ENCODE results near the gene CRADD.

Gene CRADD

DNA sequence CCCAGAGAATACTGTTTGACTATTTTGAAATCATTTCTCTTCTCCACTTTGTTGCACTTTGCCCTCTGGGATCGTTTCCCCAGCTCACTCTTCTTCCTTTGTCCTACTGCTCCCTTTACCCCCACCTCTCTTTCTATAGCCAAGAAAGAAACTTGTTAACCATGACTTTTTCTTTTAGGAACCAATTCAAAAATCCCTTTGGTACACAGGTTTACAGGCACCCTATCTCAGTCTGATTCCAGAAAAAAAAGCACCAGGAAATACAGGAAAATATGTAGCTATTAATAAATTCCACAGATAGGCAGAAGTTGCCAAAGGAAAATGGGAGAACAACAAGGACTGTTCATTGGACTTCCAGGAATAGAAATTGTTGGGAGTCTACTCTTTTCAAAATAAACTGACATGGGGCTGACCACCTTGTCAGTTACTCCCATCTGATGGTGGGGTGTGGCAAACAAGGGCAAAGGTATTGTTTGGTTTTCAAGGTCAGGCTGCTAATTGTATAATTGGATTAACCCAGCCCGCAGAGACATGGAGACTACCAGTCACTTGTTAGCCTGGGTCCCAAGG lies 82.4 kb downstream of the CRADD start:
- H3K9ac ChIP-seq (ENCODE audit: low read length): no peak overlapping the region
- no peak overlapping the region for H3K27ac ChIP-seq (ENCODE audit: low read depth, low read length)

DNA sequence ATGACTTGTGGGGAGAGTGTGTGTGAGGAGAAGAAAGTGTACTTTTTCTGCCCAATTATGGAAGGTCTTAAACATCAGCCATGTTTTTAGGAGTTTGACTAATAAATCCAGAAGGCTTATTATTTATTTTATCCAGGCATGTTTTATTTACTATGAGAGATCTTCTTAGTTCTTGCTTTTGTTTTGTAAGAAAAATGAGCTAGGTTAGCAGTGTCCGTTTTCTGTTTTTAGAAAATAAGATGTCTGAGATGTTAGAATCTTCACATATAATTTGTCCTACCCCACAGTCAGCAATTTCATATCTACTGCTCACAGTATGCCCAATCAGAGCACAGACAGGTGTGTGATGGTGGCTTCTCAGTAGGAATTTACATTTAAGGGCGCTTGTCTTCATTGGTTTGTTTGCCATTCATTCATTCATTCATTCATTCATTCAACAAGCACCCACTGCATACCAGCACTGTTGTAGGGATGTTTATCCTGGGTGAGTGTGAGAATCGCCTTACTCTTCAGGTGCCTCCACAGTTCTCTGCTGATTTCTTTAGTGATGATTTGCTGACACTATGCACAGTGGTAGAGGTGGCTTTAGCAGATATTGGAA lies 83.2 kb downstream of the CRADD start:
- Histone ChIP-seq H3K27ac (ENCODE audit: low read depth, low read length) (no peak overlapping the region), H3K27me3 (ENCODE audit: control insufficient read depth, insufficient read depth, low read length) (no peaks in the 10 kb centered on the region), H3K36me3 (ENCODE audit: control insufficient read depth, insufficient read depth, low read length) (no peaks in the 10 kb centered on the region), H3K9me3 (ENCODE audit: control insufficient read depth, insufficient read depth, low read depth, low read length) (peaks cover 2% of the 10 kb centered on the region; the same call in 1 of the 2 replicates), H3K4me3 (ENCODE audit: low read depth, low read length) (no peak overlapping the region), H3K9ac (ENCODE audit: low read length) (no peak overlapping the region), H3K4me1 (ENCODE audit: control insufficient read depth, insufficient read depth, low read length) (peaks cover 4% of the 10 kb centered on the region)

More for the DNA sequence above, 82.4 kb downstream of the CRADD start:
- H3K9me3 ChIP-seq (ENCODE audit: control insufficient read depth, insufficient read depth, low read depth, low read length): peaks cover 7% of the 10 kb centered on the region; the same call in 1 of the 2 replicates
- no peak overlapping the region for H3K4me3 ChIP-seq (ENCODE audit: low read depth, low read length)
- peaks cover 4% of the 10 kb centered on the region for H3K4me1 ChIP-seq (ENCODE audit: control insufficient read depth, insufficient read depth, low read length)
- no peaks in the 10 kb centered on the region for H3K36me3 ChIP-seq (ENCODE audit: control insufficient read depth, insufficient read depth, low read length)
- no peaks in the 10 kb centered on the region for H3K27me3 ChIP-seq (ENCODE audit: control insufficient read depth, insufficient read depth, low read length)

DNA sequence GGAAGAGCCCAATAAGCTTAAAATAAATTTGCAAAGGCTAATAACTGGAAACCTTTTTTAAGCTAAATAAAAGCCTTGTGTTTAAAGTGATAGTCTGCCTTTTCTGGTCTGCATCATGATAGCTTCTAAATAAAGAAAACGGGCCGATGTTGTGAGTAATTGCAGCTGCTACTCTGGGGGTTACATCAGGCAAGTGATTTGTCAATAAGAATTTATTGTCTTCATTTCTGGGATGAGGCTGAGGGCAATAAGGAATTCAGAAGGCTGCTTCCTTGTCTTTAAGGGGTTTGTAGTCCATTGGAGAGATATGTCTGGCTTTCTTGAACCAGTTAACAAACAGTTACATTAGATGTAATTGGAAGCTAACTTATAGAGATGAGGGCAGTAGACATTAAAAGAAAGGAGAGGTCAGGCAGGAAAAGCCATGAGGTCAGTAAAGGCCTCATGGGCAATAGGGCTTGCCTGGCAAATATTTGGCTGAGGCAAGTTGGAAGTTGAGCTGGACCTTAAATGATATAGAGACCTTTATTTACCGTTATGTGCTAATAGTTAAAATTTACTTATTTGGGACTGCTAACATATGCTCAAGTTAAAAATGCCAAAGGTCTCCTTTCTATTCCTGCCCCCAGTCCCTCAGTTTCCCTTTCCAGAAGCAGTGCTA lies 85.0 kb downstream of the CRADD start:
- Histone ChIP-seq H3K9ac (ENCODE audit: low read length) (no peak overlapping the region), H3K36me3 (ENCODE audit: control insufficient read depth, insufficient read depth, low read length) (no peaks in the 10 kb centered on the region), H3K4me3 (ENCODE audit: low read depth, low read length) (no peak overlapping the region), H3K9me3 (ENCODE audit: control insufficient read depth, insufficient read depth, low read depth, low read length) (no peaks in the 10 kb centered on the region), H3K27me3 (ENCODE audit: control insufficient read depth, insufficient read depth, low read length) (no peaks in the 10 kb centered on the region), H3K27ac (ENCODE audit: low read depth, low read length) (no peak overlapping the region), H3K4me1 (ENCODE audit: control insufficient read depth, insufficient read depth, low read length) (peaks cover 4% of the 10 kb centered on the region)

DNA sequence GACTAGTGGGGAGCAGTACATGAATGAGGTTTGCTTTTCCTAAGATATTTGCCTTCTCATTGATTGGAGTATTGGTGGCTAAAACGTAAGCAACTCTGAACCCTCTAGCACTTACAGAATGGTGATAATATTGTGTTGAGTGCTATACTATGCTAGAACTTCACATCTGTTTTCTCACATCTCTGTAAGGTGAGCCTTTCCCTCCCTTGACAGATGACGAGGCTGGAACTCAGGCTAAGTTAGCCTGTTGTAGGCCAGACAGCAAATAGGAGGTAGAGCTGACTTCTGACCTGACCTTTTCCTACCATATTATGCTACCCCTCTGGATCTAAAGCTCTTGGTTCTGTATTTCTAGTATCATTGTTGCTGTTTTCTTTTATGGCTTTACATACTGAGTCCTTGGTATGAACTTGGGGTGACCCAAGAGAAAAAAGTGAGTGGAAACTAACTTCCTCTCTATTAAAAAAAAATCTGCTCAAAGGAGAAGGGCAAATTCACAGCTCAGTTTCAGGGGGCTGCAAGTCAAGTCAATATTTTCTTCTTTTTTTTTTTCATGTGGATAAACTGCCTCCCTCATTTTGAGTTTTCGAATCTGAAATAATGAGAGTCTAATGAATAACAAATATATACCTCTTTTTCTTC lies 85.9 kb downstream of the CRADD start:
- no peaks in the 10 kb centered on the region for H3K27me3 ChIP-seq (ENCODE audit: control insufficient read depth, insufficient read depth, low read length)
- no peak overlapping the region for H3K9ac ChIP-seq (ENCODE audit: low read length)
- H3K27ac ChIP-seq (ENCODE audit: low read depth, low read length): no peak overlapping the region
- peaks cover 4% of the 10 kb centered on the region for H3K4me1 ChIP-seq (ENCODE audit: control insufficient read depth, insufficient read depth, low read length)
- no peak overlapping the region for H3K4me3 ChIP-seq (ENCODE audit: low read depth, low read length)
- no peaks in the 10 kb centered on the region for H3K36me3 ChIP-seq (ENCODE audit: control insufficient read depth, insufficient read depth, low read length)
- no peaks in the 10 kb centered on the region for H3K9me3 ChIP-seq (ENCODE audit: control insufficient read depth, insufficient read depth, low read depth, low read length)

DNA sequence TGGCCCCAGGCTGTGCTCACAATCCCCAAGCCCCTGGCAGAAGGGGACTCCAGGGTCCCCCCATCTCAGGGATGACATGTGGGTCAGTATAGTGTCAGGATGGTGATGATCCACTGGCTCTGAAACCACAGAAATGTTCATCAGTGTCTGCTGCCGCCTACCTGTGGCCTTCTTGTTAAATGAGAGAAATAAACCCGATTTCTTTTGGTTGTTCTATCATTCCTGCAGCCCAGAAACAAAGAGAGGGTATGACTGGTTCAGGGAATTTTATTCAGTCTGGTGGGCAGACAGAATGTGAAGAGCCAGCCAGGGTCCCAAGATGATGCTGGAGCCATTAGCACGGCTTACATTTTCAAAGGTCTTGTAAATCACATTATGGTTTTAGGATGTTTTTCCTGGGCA lies 86.6 kb downstream of the CRADD start:
- Histone ChIP-seq H3K4me3 (ENCODE audit: low read depth, low read length) (no peak overlapping the region), H3K9me3 (ENCODE audit: control insufficient read depth, insufficient read depth, low read depth, low read length) (no peaks in the 10 kb centered on the region), H3K27ac (ENCODE audit: low read depth, low read length) (no peak overlapping the region), H3K4me1 (ENCODE audit: control insufficient read depth, insufficient read depth, low read length) (peaks cover 4% of the 10 kb centered on the region), H3K36me3 (ENCODE audit: control insufficient read depth, insufficient read depth, low read length) (no peaks in the 10 kb centered on the region), H3K27me3 (ENCODE audit: control insufficient read depth, insufficient read depth, low read length) (no peaks in the 10 kb centered on the region), H3K9ac (ENCODE audit: low read length) (no peak overlapping the region)

DNA sequence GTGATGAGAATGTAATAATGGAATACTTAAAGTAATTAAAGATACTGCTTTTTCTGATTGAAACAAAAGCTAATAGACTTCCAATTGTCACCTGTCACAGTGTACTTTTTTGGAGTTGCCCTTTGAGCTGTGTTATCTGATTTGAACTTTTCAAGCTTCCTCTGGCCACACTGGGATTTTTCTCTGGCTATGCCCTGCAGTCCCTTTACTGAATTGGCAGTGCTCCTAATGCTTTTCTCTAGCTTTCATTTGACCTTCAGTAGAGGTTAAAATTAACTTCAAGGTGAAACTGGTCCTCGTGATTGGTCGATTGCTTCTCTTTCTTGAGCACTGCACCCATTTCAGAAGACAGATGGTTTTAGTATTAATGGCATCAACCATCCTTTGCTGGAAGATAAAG lies 89.2 kb downstream of the CRADD start:
- Histone ChIP-seq H3K36me3 (ENCODE audit: control insufficient read depth, insufficient read depth, low read length) (no peaks in the 10 kb centered on the region), H3K4me3 (ENCODE audit: low read depth, low read length) (no peak overlapping the region), H3K27ac (ENCODE audit: low read depth, low read length) (no peak overlapping the region), H3K9me3 (ENCODE audit: control insufficient read depth, insufficient read depth, low read depth, low read length) (no peaks in the 10 kb centered on the region), H3K27me3 (ENCODE audit: control insufficient read depth, insufficient read depth, low read length) (no peaks in the 10 kb centered on the region), H3K9ac (ENCODE audit: low read length) (no peak overlapping the region), H3K4me1 (ENCODE audit: control insufficient read depth, insufficient read depth, low read length) (no peaks in the 10 kb centered on the region; the same call in 1 of the 2 replicates)

DNA sequence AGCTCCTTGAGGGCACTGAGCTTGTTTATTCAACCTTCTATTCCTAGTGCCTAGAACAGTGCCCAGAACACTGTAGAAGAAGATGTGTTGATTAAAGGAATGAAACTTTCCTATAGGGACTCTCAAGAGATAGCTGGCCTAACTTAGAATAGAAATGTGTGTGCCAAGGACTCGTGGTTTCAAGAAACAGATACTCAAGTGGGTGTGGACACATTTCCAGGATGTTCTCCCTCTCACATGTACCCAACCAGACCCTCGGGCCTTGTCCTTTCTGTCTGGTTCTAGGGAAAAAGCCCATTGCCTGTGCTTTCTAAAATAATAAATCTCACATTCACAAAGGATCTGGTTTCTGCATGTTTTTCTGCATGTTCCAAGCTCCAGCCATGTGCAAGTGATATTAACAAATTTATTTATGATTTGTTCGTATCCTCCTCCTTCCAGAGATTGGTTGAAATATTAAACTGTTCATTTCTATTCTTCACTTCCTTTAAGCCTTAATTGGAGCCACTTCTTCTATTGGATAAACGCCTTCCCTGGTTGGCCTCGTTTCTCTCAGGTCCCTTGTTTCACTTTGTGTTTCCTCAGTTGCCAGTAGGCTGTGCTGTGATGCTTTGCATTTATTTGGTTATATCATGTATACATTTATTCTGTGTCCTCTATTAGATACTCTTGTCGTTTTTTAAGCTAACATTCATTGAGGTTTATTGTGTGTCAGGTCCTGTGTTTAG lies 89.8 kb downstream of the CRADD start:
- Histone ChIP-seq H3K4me1 (ENCODE audit: control insufficient read depth, insufficient read depth, low read length) (no peaks in the 10 kb centered on the region), H3K9me3 (ENCODE audit: control insufficient read depth, insufficient read depth, low read depth, low read length) (no peaks in the 10 kb centered on the region), H3K36me3 (ENCODE audit: control insufficient read depth, insufficient read depth, low read length) (no peaks in the 10 kb centered on the region), H3K4me3 (ENCODE audit: low read depth, low read length) (no peak overlapping the region), H3K27me3 (ENCODE audit: control insufficient read depth, insufficient read depth, low read length) (no peaks in the 10 kb centered on the region), H3K9ac (ENCODE audit: low read length) (no peak overlapping the region), H3K27ac (ENCODE audit: low read depth, low read length) (no peak overlapping the region)

DNA sequence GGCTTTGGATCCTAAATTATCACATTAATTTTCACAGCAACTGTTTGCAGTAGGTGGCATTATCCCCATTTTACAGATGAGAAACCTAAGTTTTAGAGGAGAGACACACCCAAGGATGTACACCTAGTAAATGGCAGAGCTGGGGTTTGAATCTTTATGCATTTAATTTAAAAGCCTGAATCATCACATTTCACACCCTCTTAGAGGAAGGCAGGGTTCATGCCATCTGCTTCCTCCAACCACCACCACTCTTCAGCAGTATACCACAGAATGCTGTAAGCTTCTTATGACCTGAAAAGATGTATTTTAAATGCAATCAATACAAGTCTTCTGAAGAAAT lies 90.3 kb downstream of the CRADD start:
- H3K4me3 ChIP-seq (ENCODE audit: low read depth, low read length): no peak overlapping the region
- no peaks in the 10 kb centered on the region for H3K36me3 ChIP-seq (ENCODE audit: control insufficient read depth, insufficient read depth, low read length)
- no peak overlapping the region for H3K27ac ChIP-seq (ENCODE audit: low read depth, low read length)
- H3K4me1 ChIP-seq (ENCODE audit: control insufficient read depth, insufficient read depth, low read length): no peaks in the 10 kb centered on the region
- no peaks in the 10 kb centered on the region for H3K9me3 ChIP-seq (ENCODE audit: control insufficient read depth, insufficient read depth, low read depth, low read length)
- H3K27me3 ChIP-seq (ENCODE audit: control insufficient read depth, insufficient read depth, low read length): no peaks in the 10 kb centered on the region
- no peak overlapping the region for H3K9ac ChIP-seq (ENCODE audit: low read length)

DNA sequence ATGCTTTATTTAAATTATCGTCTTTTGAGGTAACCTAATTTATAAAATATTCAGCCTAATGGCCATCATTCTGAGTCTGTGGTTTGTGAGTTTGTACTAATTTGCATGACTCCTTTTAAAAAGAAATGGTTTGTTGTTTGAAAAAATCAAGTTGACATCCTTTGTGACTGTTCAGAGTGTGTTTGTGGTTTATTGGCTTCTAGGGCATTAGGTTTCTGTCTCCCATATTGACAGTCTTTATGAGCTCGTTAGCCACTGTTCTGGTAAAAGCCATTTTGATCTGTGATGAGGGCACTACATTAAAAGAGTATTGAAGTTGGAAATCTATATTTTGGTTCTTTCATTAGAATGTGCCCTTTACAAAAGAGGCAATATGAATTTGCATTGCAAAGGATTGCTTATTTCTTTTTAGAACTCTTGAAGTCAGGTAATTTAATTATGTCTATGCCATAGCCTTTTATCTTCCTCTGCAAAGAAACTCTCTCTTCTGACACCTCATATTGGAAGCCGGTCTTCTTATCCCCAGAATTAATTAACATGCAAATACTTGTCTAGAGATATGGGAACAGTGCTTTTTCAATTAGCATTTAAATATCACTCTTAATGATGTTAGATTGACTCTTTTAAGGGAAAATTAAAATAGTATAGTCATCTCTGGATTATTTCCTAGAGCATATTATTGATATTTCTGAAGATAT lies 95.0 kb downstream of the CRADD start:
- H3K27ac ChIP-seq (ENCODE audit: low read depth, low read length): no peak overlapping the region
- peaks cover 2% of the 10 kb centered on the region; the same call in 1 of the 2 replicates for H3K4me1 ChIP-seq (ENCODE audit: control insufficient read depth, insufficient read depth, low read length)
- no peaks in the 10 kb centered on the region for H3K36me3 ChIP-seq (ENCODE audit: control insufficient read depth, insufficient read depth, low read length)
- H3K9me3 ChIP-seq (ENCODE audit: control insufficient read depth, insufficient read depth, low read depth, low read length): no peaks in the 10 kb centered on the region
- no peak overlapping the region for H3K9ac ChIP-seq (ENCODE audit: low read length)
- H3K4me3 ChIP-seq (ENCODE audit: low read depth, low read length): no peak overlapping the region
- no peaks in the 10 kb centered on the region for H3K27me3 ChIP-seq (ENCODE audit: control insufficient read depth, insufficient read depth, low read length)

DNA sequence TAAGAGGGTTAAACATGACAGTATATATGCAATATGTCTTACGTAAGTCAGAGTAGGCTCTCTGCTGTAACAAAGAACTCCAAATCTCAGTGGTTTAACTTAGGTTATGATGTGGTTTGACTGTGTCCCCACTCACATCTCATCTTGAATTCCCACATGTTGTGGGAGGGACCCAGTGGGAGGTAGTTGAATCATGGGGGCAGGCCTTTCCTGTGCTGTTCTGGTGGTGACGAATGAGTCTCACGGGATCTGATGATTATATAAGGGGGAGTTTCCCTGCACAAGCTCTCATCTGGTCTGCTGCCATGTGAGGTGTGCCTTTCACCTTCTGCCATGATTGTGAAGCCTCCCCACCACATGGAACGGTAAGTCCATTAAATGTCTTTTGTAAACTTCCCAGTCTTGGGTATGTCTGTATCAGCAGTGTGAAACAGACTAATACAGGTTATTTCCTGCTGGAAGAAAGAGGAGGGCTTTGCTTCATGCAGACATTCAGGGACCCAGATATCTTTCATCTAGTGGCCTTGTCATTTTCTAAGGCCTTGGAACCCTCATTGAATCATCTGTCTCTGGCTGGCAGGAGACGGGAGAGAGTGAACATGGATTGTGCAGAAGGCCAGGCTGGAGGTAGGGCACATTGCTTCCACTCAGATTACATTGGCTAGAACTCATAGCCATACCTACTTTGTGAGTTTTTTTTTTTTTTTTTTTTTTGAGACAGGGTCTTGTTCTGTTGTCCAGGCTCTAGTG lies 96.1 kb downstream of the CRADD start:
- H3K9me3 ChIP-seq (ENCODE audit: control insufficient read depth, insufficient read depth, low read depth, low read length): no peaks in the 10 kb centered on the region
- no peak overlapping the region for H3K9ac ChIP-seq (ENCODE audit: low read length)
- no peak overlapping the region for H3K27ac ChIP-seq (ENCODE audit: low read depth, low read length)
- H3K36me3 ChIP-seq (ENCODE audit: control insufficient read depth, insufficient read depth, low read length): no peaks in the 10 kb centered on the region
- H3K4me3 ChIP-seq (ENCODE audit: low read depth, low read length): no peak overlapping the region
- no peaks in the 10 kb centered on the region for H3K27me3 ChIP-seq (ENCODE audit: control insufficient read depth, insufficient read depth, low read length)
- peaks cover 5% of the 10 kb centered on the region for H3K4me1 ChIP-seq (ENCODE audit: control insufficient read depth, insufficient read depth, low read length)
